Uterus (tissue), 2 donors: ENCODE results near the gene STAP2.

Experiments used
- POLR2A ChIP-seq, 2 donors: fragments of 450-650 bp; IDR thresholded peaks; one replicate each; pipeline ENCODE4 v1.6.1; 2016; ENCODE audit warnings: antibody characterized with exemption in 2 of 2, mild to moderate bottlenecking in 1 of 2, moderate library complexity in 1 of 2
- TF ChIP-seq, protein P1 (sequence below), 4 experiments: fragments of 200-600 bp in 2 of 4; fragments of 450-650 bp in 2 of 4; sonication (generic) in 2 of 4; IDR thresholded peaks; one replicate each; pipeline ENCODE4 v1.5.1; 2016 to 2019; ENCODE audit warnings: antibody characterized with exemption in 4 of 4, mild to moderate bottlenecking in 2 of 4, moderate library complexity in 1 of 4

DNA sequence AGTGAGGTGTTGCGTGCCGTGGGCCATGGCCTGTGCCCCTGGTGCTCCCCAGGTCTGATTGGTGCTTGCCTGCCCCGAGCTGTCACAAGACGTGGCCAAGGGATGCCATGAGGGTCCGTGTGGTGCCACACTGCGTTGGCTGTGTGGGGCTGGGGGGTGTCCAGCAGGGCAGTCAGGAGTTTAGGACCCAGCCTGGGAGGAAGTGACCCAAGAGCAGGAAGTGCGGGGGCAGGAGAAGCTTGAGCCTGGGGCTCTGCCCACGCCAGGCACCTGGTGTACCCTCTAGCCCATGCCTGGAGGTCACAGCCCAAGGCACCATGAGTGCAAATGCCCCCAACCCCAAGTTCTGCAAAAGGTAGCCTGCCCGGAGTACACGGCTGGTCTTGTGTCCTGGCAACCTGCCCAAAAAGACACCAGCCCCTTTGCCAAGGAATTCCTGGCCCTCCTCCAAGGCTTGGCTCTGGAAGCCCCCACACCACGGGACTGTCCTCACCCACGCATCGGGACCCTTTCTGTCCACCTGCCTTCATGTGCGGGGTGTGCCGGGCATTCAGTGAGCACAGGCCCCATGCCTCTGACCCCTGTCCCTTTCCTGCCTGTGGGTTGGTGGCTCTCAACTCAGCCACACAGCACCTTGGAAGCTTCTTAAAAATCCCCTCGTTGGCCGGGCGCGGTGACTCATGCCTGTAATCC is 29.6 kb upstream of the STAP2 start:
- TF ChIP-seq, protein P1, sequence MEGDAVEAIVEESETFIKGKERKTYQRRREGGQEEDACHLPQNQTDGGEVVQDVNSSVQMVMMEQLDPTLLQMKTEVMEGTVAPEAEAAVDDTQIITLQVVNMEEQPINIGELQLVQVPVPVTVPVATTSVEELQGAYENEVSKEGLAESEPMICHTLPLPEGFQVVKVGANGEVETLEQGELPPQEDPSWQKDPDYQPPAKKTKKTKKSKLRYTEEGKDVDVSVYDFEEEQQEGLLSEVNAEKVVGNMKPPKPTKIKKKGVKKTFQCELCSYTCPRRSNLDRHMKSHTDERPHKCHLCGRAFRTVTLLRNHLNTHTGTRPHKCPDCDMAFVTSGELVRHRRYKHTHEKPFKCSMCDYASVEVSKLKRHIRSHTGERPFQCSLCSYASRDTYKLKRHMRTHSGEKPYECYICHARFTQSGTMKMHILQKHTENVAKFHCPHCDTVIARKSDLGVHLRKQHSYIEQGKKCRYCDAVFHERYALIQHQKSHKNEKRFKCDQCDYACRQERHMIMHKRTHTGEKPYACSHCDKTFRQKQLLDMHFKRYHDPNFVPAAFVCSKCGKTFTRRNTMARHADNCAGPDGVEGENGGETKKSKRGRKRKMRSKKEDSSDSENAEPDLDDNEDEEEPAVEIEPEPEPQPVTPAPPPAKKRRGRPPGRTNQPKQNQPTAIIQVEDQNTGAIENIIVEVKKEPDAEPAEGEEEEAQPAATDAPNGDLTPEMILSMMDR (IDR thresholded peaks at IDR 0.05): no peak
- no peak for TF ChIP-seq POLR2A (IDR thresholded peaks at IDR 0.05)
